GM12892 (cell line): ENCODE results near the gene RPSA.
"Not testable (repeated sequence)": the region's sequence is repeated elsewhere in the genome, so short reads cannot be mapped to it uniquely, and the experiment has no call there.

Experiments used
- DNase-seq: peaks from one replicate; pipeline ENCODE4 v3.0.0; 2011; ENCODE audit not compliant: insufficient read length
- FAIRE-seq: peaks from 2 replicates; lab custom pipeline; 2011; peaks lifted over from hg19 to GRCh38; lab: Jason Lieb, UNC
- POLR2A ChIP-seq: IDR thresholded peaks from 2 replicates; pipeline ENCODE4 v1.6.1; 2011; ENCODE audit warnings: low read depth, low read length, control low read depth
- POLR2AphosphoS5 ChIP-seq: IDR thresholded peaks from 2 replicates; pipeline ENCODE4 v1.6.1; 2011; ENCODE audit warnings: low read depth, low read length, control low read depth
- TAF1 ChIP-seq: IDR thresholded peaks from 2 replicates; pipeline ENCODE4 v1.6.1; 2011; ENCODE audit warnings: low read depth, mild to moderate bottlenecking, control low read depth, low read length, borderline replicate concordance

RPSA gene

GRCh38 chr3:39448506-39449233 is 42.1 kb downstream of the RPSA start:
- DNase-seq (no peak), FAIRE-seq (no peak)
- no peak for TF ChIP-seq POLR2AphosphoS5

- no peak for DNase-seq
- TF ChIP-seq POLR2A (no peak), TAF1 (no peak), POLR2AphosphoS5 (no peak)
- no peak for FAIRE-seq
Observed at GRCh38 chr3:39449796-39450195, 43.3 kb downstream of the RPSA start.

GRCh38 chr3:39453134-39453533 is 46.6 kb downstream of the RPSA start:
- TF ChIP-seq POLR2A: no peak
- no peak for TF ChIP-seq POLR2AphosphoS5
- TF ChIP-seq TAF1: no peak
- FAIRE-seq (no peak), DNase-seq (no peak)

GRCh38 chr3:39453872-39454271 is 47.4 kb downstream of the RPSA start:
- not testable (repeated sequence) for DNase-seq, FAIRE-seq

GRCh38 chr3:39454591-39455217 is 48.2 kb downstream of the RPSA start:
- no peak for FAIRE-seq
- TF ChIP-seq TAF1: no peak
- TF ChIP-seq POLR2AphosphoS5: no peak
- no peak for TF ChIP-seq POLR2A
- DNase-seq: no peak

- FAIRE-seq: no peak
- TF ChIP-seq POLR2A (no peak), TAF1 (no peak), POLR2AphosphoS5 (no peak)
- DNase-seq: no peak
Observed at GRCh38 chr3:39456159-39456558, 49.6 kb downstream of the RPSA start.

- FAIRE-seq (no peak), DNase-seq (no peak)
- TF ChIP-seq POLR2A: no peak
- no peak for TF ChIP-seq TAF1
- TF ChIP-seq POLR2AphosphoS5: no peak
Observed at GRCh38 chr3:39457361-39457760, 50.8 kb downstream of the RPSA start.

GRCh38 chr3:39458579-39458978 is 52.1 kb downstream of the RPSA start:
- DNase-seq, FAIRE-seq: not testable (repeated sequence)

- FAIRE-seq: no peak
- TF ChIP-seq TAF1: no peak
- TF ChIP-seq POLR2A: no peak
- no peak for TF ChIP-seq POLR2AphosphoS5
- no peak for DNase-seq
Observed at GRCh38 chr3:39460677-39461076, 54.2 kb downstream of the RPSA start.
